Measurements from ENCODE around the gene CADM2.

The CADM2 gene

GRCh38 chr3:85068911-85069310, 110.1 kb downstream of the CADM2 start:
- no peak overlapping the region for H3K4me3 ChIP-seq (ENCODE audit: low read length)
- TF ChIP-seq, protein P1, sequence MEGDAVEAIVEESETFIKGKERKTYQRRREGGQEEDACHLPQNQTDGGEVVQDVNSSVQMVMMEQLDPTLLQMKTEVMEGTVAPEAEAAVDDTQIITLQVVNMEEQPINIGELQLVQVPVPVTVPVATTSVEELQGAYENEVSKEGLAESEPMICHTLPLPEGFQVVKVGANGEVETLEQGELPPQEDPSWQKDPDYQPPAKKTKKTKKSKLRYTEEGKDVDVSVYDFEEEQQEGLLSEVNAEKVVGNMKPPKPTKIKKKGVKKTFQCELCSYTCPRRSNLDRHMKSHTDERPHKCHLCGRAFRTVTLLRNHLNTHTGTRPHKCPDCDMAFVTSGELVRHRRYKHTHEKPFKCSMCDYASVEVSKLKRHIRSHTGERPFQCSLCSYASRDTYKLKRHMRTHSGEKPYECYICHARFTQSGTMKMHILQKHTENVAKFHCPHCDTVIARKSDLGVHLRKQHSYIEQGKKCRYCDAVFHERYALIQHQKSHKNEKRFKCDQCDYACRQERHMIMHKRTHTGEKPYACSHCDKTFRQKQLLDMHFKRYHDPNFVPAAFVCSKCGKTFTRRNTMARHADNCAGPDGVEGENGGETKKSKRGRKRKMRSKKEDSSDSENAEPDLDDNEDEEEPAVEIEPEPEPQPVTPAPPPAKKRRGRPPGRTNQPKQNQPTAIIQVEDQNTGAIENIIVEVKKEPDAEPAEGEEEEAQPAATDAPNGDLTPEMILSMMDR (conservative IDR thresholded peaks at IDR 0.05; ENCODE audit: low read depth, low read length) = no peak
- no peak for DNase-seq (ENCODE audit: low read depth)

GRCh38 chr3:85074003-85074402, 115.2 kb downstream of the CADM2 start:
- no peak for DNase-seq (ENCODE audit: low read depth)
- H3K4me3 ChIP-seq (ENCODE audit: low read length) = no peak overlapping the region
- TF ChIP-seq, protein P1 (conservative IDR thresholded peaks at IDR 0.05; ENCODE audit: low read depth, low read length) = no peak

GRCh38 chr3:85075663-85076062, 116.9 kb downstream of the CADM2 start:
- no peak for DNase-seq (ENCODE audit: low read depth)
- H3K4me3 ChIP-seq (ENCODE audit: low read length) = no peak overlapping the region
- TF ChIP-seq, protein P1 (conservative IDR thresholded peaks at IDR 0.05; ENCODE audit: low read depth, low read length) = no peak

- DNase-seq (ENCODE audit: low read depth) = no peak
- H3K4me3 ChIP-seq (ENCODE audit: low read length) = no peak overlapping the region
- TF ChIP-seq, protein P1 (conservative IDR thresholded peaks at IDR 0.05; ENCODE audit: low read depth, low read length) = no peak
Observed at GRCh38 chr3:85077018-85077417, 118.2 kb downstream of the CADM2 start.

DNA sequence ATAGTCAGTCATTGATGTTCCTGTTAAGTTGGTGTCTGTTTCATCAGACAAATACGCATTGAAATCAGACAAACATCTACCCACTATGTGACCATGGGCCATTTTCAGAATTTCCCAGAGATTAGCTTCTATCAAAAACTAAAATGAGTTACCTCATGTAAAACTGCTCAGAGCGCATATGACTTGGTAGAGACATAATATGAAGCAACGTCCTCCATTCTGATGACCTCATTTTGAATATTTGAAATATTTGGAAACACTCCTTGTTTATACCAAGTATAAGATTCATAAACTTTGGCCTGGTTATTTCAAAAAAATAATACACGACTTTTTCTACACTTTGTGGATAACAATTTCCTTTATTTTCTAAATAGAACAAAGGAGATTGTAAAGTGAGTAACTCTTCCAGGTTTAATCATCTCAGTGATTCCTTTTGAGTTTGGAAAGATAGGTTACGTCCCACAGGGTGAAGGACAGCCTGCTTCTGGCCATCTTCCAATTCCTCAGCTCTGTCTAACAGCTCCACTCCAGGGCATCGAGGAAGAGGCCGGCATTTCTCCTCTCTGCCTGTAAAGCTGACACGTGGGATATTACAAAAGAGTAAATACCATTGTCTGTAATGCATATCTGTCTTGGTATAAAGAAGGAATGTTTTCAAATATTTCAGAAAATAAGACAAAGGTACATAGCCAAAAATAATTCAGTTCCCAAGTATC, 122.6 kb downstream of the CADM2 start:
- TF ChIP-seq, protein P1 (conservative IDR thresholded peaks at IDR 0.05; ENCODE audit: low read depth, low read length) = no peak
- DNase-seq (ENCODE audit: low read depth) = no peak
- no peak overlapping the region for H3K4me3 ChIP-seq (ENCODE audit: low read length)

DNA sequence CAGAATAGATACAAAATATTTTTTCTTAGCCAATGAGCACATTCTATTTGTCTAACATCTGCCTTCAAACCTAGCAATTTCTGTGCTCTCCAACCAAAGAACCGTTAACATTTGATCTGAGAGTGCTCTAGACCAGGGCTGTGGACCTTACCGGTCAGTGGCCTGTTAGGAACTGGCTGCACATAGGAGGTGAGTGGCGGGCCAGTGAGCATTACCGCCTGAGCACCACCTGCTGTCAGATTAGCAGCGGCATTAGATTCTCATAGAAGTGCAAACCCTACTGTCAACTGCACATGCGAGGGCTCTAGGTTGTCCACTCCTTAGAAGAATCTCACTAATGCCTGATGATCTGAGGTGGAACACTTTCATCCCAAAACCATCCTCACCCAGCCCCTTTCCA, 131.7 kb downstream of the CADM2 start:
- no peak overlapping the region for H3K4me3 ChIP-seq (ENCODE audit: low read length)
- DNase-seq (ENCODE audit: low read depth) = no peak
- TF ChIP-seq, protein P1 (conservative IDR thresholded peaks at IDR 0.05; ENCODE audit: low read depth, low read length) = no peak

DNA sequence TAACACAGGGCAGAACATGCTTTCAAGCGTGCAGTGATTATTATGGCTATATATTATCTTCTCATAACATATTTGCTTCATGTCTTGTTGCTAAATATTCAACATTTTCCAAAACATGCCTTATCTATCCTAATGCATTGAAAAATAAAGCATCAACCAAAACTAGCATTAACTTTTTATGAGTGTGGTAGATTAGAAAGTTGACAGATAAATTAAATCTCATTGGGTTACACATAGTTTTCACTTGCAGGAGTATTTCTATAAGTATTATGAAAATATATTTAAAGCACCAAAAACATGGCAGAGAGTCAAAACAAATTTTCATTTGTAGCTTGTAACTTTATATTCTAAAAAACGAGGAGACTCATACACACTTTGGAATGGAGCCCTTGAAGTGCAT, 141.5 kb downstream of the CADM2 start:
- no peak for DNase-seq (ENCODE audit: low read depth)
- TF ChIP-seq, protein P1 (conservative IDR thresholded peaks at IDR 0.05; ENCODE audit: low read depth, low read length) = no peak
- H3K4me3 ChIP-seq (ENCODE audit: low read length) = no peak overlapping the region
